HG03558 (cell line): Measurements from ENCODE around the gene SPATA9.
"Not testable (repeated sequence)": the region's sequence is repeated elsewhere in the genome, so short reads cannot be mapped to it uniquely, and the experiment has no call there.

Experiments
- ATAC-seq: cut with Tn5 transposase; IDR thresholded peaks from one replicate; pipeline ENCODE4 v1.9.1; 2021; ENCODE audit warnings: moderate number of reproducible peaks; ENCODE audit not compliant: unreplicated experiment; ENCODE audit errors: extremely low read depth

The SPATA9 gene

GRCh38 chr5:95647886-95648860, 34.6 kb downstream of the SPATA9 start:
- ATAC-seq, result no peak

DNA sequence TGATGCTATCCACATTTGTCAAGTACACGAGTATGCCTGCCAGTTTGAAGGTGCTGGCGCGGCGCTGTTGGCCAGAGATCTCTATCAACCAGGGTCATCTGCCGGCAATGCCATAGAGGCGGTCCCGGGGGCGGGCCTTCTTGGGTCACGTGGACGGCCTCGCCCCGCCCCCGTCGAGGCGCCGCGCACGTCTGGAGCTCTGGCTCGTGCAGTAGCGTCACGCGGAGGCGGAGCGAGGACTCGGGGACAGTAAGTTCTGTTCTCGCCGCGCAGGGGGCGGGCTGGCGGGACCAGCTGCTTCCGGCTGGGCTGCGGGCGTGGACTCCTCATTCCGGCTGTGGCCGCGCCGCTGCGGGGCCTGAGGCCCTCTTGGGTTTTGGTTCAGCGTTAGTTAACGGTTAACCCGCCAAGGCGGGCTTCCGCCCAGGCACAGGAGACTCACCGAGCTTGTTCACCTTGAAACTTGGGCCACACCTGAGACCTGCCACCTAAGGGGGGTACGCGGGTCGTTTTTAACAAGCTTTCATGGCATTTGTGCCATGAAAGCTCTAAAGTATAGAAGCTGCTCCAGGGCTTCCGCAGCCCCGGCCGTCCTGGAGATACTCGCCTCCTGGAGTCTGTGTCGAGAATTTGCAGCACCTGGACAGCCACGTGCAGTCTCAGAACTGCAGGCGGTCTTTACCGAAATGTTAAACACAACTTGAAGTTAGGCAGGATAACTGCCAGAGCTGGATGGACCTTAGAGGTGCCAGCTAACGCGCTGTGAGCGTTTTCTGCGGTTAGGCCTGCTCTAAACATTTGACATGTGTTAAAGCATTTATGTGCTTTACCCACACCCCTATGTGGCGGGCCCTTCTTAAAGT, 36.0 kb downstream of the SPATA9 start, which contains the start of gene RFESD:
TSS of gene RFESD (plus strand) at position 209 of the 863 bp plus-strand sequence. CDS start 5,495 bp downstream, outside the sequence.
- peak; percentile 97 for ATAC-seq

DNA sequence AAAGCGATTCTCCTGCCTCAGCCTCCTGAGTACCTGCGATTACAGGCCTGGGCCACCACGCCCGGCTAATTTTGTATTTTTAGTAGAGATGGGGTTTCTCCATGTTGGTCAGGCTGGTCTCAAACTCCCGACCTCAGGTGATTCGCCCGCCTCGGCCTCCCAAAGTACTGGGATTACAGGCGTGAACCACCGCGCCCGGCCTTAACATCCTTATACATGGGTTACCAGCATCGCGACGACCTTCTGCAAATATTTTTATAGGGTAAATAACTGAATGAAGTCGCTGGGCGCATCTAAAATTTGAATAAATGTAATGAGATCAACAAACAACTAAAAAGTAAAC, 36.6 kb downstream of the SPATA9 start:
- ATAC-seq, result not testable (repeated sequence)

- ATAC-seq, result no peak
Measured at GRCh38 chr5:95644351-95645042, 38.3 kb downstream of the SPATA9 start.

GRCh38 chr5:95643152-95643551, 39.6 kb downstream of the SPATA9 start:
- ATAC-seq, result no peak

DNA sequence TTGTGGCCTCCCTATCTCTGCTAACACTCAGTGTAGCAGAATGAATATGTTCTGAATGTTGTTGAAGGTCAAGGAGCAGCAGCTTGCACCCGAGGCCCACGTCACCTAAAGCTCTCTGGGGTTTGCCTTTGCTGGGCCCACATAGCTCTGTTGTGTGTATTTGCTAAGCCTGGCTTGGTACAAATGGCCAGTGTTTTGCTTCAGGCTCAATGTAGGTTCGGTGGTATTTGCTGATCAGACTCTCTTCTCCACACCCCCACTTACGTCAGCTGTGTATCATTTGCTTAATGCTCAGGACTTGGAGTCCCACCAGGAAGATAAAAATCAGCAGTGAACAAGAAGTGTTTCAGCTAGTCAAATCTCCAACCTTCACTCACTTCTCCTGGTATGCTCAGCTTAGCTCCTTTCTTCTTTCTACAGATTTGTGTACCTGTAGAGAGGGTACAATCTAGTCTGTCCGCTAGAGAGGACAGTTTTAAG, 41.0 kb downstream of the SPATA9 start:
- no peak for ATAC-seq

- no peak for ATAC-seq
Measured at GRCh38 chr5:95638632-95639031, 44.2 kb downstream of the SPATA9 start.

GRCh38 chr5:95634081-95634480, 48.7 kb downstream of the SPATA9 start:
- ATAC-seq, result no peak

DNA sequence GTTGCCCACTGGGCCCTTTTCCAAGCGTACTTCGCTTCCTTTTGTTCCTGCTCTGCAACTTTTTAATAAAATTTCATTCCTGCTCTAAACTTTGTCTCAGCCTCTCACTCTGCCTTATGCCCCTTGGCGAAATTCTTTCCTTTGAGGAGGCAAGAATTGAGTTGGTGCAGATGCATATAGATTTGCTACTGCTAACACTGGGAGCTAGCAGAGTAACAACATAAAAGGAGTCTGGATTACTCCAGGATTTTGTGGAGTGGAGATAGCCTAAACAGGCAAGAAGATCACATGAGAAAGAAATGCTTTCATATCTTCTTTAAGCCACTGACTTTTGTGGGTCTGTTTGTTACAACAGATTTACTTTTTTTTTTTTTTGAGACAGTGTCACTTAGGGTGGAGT, 49.1 kb downstream of the SPATA9 start:
- no peak for ATAC-seq

GRCh38 chr5:95632942-95633341, 49.8 kb downstream of the SPATA9 start:
- ATAC-seq, result not testable (repeated sequence)

GRCh38 chr5:95631991-95632675, 50.7 kb downstream of the SPATA9 start:
- ATAC-seq, result peak; percentile 65

GRCh38 chr5:95631255-95631958, 51.4 kb downstream of the SPATA9 start:
- no peak for ATAC-seq

GRCh38 chr5:95630394-95630917, 52.3 kb downstream of the SPATA9 start:
- ATAC-seq, result no peak

DNA sequence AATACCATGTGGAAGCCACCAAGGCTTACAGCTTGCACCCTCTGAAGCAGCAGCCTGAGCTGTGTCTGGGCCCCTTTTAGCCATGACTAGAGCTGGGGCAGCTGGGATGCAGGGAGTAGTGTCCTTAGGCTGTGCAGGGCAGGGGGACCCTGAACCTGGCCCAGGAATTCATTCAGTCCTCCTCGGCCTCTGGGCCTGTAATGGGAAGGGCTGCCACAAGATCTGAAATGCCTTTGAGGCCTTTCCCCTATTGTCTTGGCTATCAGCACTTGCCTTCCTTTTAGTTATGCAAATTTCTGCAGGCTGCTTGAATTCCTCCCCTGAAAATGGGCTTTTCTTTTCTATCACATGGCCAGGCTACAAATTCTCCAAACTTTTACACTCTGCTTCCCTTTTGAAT, 53.9 kb downstream of the SPATA9 start:
- ATAC-seq, result no peak

DNA sequence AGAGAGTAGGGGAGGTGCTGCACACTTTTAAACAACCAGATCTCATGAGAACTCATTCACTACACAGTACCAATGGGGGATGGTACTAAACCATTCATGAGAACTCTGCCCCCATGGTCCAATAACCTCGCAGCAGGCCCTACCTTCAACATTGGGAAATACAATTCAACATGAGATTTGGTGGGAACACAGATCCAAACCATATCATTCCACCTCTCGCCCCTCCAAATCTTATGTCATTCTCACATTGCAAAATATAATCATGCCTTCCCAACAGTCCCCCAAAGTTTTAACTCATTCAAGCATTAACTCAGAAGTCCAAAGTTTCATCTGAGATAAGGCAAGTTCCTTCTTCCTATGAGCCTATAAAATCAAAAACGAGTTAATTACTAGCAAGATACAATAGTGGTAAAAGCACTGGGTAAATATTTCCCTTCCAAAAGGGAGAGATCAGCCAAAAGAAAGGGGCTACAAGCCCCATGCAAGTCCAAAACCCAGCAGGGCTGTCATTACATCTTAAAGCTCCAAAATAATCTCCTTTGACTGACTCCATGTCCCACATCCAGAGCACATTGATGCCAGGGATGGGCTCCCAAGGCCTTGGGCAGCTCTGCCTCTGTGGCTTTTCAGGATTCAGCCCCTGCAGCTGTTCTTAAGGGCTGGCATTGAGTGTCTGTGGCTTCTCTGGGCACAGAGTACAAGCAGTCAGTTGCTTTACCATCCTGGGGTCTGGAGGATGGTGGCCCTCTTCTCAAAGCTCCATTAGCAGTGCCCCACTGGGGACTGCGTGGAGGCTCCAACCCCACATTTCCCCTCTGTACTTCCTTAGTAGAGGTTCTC, 54.6 kb downstream of the SPATA9 start:
- ATAC-seq, result no peak

GRCh38 chr5:95626701-95627100, 56.1 kb downstream of the SPATA9 start:
- no peak for ATAC-seq

- ATAC-seq, result no peak
Measured at GRCh38 chr5:95624368-95624767, 58.4 kb downstream of the SPATA9 start.

- no peak for ATAC-seq
Measured at GRCh38 chr5:95623706-95624105, 59.1 kb downstream of the SPATA9 start.
